T follicular helper cell (primary cell): ENCODE data around the gene AJM1.

ENCODE experiments used
- DNase-seq: peaks from one replicate; pipeline ENCODE4 v3.0.0-alpha.2; 2020; ENCODE audit warnings: low read depth

AJM1 gene

GRCh38 chr9:136808075-136808805 lies 34.0 kb upstream of the AJM1 start:
- DNase-seq: peak; percentile 34

GRCh38 chr9:136808806-136809158 lies 33.5 kb upstream of the AJM1 start:
- DNase-seq: no peak

- no peak for DNase-seq
These were observed 27.4 kb upstream of the AJM1 start for GRCh38 chr9:136814725-136815421.

GRCh38 chr9:136815422-136815782 lies 26.9 kb upstream of the AJM1 start:
- DNase-seq: no peak

- DNase-seq: no peak
These were observed 21.1 kb upstream of the AJM1 start for GRCh38 chr9:136820971-136821825.

GRCh38 chr9:136821826-136822544 lies 20.3 kb upstream of the AJM1 start:
- no peak for DNase-seq

GRCh38 chr9:136823136-136824046 lies 18.9 kb upstream of the AJM1 start:
- no peak for DNase-seq

- no peak for DNase-seq
These were observed 17.6 kb upstream of the AJM1 start for GRCh38 chr9:136824496-136825225.

GRCh38 chr9:136825295-136826187 lies 16.7 kb upstream of the AJM1 start:
- DNase-seq: no peak

GRCh38 chr9:136826188-136826541 lies 16.1 kb upstream of the AJM1 start:
- DNase-seq: no peak

- no peak for DNase-seq
These were observed 15.3 kb upstream of the AJM1 start for GRCh38 chr9:136826703-136827582.

GRCh38 chr9:136827794-136828473 lies 14.3 kb upstream of the AJM1 start:
- DNase-seq: no peak

GRCh38 chr9:136828474-136829140 lies 13.7 kb upstream of the AJM1 start:
- no peak for DNase-seq

- no peak for DNase-seq
These were observed 12.9 kb upstream of the AJM1 start for GRCh38 chr9:136829412-136829811.

GRCh38 chr9:136829981-136830885 lies 12.0 kb upstream of the AJM1 start:
- DNase-seq: no peak
